HG02870 (cell line): Measurements from ENCODE around the gene OR10W1.

Experiments
- ATAC-seq: cut with Tn5 transposase; IDR thresholded peaks from one replicate; pipeline ENCODE4 v1.9.1; 2021; ENCODE audit warnings: mild to moderate bottlenecking, moderate library complexity; ENCODE audit not compliant: unreplicated experiment

OR10W1 gene

GRCh38 chr11:58268142-58268541 lies at the start of gene OR10W1:
Gene OR10W1 (minus strand): TSS chr11:58268260. CDS start chr11:58267858, 402 bp downstream.
- no peak for ATAC-seq

GRCh38 chr11:58316142-58316541 lies 48.1 kb upstream of the OR10W1 start:
- ATAC-seq = no peak

GRCh38 chr11:58301576-58301975 lies 33.5 kb upstream of the OR10W1 start:
- no peak for ATAC-seq

- ATAC-seq = no peak
These were observed 24.0 kb upstream of the OR10W1 start for GRCh38 chr11:58292017-58292416.

- ATAC-seq = no peak
These were observed 21.2 kb upstream of the OR10W1 start for GRCh38 chr11:58289266-58289665.

GRCh38 chr11:58286249-58286648 lies 18.2 kb upstream of the OR10W1 start:
- ATAC-seq = peak; percentile 90

- no peak for ATAC-seq
These were observed 17.5 kb upstream of the OR10W1 start for GRCh38 chr11:58285483-58286040.

- ATAC-seq = no peak
These were observed 8.1 kb upstream of the OR10W1 start for GRCh38 chr11:58276151-58276550.

- ATAC-seq = no peak
These were observed 6.9 kb upstream of the OR10W1 start for GRCh38 chr11:58275002-58275401.

- ATAC-seq = no peak
These were observed 8.1 kb downstream of the OR10W1 start for GRCh38 chr11:58259983-58260382.

GRCh38 chr11:58254936-58255335 lies 13.1 kb downstream of the OR10W1 start:
- no peak for ATAC-seq

GRCh38 chr11:58243954-58244353 lies 24.1 kb downstream of the OR10W1 start:
- no peak for ATAC-seq

- ATAC-seq = no peak
These were observed 40.0 kb downstream of the OR10W1 start for GRCh38 chr11:58227956-58228615.

- ATAC-seq = no peak
These were observed 45.3 kb downstream of the OR10W1 start for GRCh38 chr11:58222721-58223120.
